Epidermal melanocyte (primary cell): ENCODE data around the gene NEK1.
A peak's percentile ranks its signal among the peaks of the same experiment; 100 is the strongest.

ENCODE experiments used
- DNase-seq: peaks from one replicate; pipeline ENCODE4 v3.0.0; 2011; ENCODE audit warnings: low spot score; ENCODE audit not compliant: insufficient read length

The NEK1 gene

DNA sequence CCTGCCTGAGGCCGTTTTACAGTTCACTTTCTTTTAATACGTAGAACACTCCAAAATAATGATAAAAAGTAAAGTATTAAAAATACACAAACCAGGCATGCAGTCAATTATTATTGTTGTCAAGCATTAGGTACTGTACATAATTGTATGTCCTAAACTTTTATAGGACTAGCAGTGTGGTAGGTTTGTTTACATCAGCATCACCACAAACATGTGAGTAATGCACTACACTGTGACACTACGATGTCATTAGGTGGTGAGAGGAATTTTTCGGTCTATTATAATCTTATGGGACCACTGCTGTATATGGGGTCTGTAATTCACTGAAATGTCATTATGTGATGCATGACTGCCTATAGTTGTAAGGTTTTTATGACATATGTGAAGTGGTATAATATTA is 192.1 kb downstream of the NEK1 start:
- no peak for DNase-seq

DNA sequence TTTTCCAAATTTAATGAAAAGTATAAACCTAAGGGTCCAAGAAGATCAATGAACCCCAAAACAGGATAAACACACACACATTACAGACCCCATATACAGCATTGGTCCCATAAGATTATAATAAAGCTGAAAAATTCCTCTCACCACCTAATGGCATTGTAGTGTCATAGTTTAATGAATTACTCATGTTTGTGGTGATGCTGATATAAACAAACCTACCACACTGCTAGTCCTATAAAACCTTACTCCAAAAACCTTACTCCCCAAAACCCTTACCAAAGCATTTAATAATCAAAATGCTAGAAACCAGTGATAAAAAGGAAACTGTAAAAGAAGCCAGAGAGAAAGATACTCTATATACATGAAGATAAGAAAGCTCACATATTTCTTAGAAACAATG is 193.5 kb downstream of the NEK1 start:
- no peak for DNase-seq

DNA sequence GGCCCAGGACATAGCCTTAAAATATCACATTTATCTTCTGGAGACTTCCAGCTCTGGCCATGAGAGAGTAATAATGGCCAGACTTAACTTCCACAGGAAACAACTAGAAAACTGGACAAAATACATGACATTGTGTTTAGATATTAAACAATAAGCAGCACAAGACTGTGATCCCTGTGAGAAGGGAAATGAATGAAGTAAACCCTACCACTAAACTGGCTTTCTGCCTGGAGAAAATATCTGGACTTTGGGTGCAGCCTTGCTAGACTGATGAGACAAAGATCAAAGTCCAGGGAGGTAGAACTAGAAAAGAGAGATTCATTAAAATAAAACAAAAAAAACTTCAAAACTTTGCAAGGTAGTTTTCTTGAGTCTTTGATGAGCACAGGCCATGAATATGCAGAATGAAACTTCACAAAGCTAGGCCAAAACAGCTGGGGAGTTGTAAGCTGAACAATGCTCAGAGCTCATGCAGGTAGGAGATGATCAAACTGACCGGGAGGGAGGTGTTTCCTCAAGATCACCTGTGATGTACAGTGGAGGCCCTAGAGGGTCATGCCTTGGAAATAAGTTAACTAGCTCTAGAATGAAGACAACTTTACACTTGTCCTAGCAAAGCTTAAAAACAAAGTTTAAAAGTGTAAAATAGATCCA is 194.6 kb downstream of the NEK1 start:
- no peak for DNase-seq

DNA sequence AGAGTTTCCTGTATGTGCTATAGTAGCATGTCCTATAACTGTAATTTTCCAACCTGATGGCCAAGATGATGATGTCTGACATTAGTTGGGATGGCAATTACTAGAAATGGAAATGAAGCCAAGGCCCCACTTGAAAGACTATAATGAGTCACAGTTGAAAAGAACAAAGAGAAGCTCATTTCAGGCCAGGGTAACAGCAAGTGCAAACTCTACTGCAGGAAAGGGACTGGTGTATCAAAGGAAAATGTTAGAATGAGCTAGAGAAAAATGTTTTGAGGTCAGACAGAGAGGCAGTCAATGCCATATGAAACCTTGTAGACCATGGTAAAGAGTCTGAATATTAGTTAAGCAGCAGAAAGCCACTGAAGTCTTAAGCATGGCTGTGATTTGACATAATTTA is 195.4 kb downstream of the NEK1 start:
- DNase-seq = no peak

DNA sequence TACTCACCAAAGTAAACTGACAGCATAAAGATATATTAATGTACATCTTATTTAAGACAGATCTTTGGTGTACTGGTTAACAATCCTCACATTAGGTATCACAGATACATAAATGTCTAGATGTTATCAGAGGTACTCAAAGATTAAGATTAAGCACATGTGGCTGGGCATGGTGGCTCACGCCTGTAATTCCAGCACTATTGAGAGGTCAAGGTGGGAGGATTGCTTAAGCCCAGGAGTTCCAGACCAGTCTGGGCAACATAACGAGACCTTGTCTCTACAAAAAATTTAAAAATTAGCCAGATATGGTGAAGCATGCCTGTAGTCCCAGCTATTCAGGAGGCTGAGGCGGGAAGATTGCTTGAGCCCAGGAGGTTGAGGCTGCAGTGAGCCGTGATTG is 195.9 kb downstream of the NEK1 start:
- no peak for DNase-seq

DNA sequence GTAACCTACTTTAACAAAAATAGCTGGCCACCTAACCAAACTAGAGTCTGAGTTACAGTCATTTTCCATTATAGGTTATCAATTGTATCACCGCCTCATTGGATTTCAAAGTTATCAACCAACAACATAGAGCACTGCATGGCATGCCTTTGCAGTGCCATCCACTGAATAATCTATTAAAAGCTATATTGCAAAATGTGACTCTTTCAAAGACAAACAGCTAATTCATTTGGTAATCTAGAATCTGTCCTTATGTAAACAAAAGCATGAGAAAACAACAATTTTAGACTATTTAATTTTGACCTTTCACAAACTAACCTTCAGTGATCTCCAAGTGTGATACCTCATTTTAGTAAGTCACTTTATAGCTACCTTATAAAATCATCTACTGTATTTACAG is 197.5 kb downstream of the NEK1 start:
- no peak for DNase-seq

DNA sequence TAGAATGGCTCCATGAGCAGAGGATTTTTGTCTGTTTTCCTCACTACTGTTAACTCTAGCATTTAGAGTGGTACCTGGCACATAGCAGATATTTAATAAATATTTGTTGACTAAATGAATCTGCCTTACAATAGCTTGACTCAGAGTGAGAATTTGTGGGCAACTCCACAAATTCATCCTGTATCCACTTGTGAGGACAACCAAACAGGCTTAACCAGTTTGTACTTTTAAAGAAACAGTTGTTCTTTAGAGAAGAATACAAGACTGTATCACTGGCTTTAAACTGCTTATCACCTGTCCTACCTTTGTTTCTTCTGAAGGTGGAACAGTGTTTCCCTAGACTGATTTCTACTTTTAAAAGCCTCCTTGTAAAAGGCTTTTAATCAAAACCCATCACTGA is 200.3 kb downstream of the NEK1 start:
- no peak for DNase-seq

DNA sequence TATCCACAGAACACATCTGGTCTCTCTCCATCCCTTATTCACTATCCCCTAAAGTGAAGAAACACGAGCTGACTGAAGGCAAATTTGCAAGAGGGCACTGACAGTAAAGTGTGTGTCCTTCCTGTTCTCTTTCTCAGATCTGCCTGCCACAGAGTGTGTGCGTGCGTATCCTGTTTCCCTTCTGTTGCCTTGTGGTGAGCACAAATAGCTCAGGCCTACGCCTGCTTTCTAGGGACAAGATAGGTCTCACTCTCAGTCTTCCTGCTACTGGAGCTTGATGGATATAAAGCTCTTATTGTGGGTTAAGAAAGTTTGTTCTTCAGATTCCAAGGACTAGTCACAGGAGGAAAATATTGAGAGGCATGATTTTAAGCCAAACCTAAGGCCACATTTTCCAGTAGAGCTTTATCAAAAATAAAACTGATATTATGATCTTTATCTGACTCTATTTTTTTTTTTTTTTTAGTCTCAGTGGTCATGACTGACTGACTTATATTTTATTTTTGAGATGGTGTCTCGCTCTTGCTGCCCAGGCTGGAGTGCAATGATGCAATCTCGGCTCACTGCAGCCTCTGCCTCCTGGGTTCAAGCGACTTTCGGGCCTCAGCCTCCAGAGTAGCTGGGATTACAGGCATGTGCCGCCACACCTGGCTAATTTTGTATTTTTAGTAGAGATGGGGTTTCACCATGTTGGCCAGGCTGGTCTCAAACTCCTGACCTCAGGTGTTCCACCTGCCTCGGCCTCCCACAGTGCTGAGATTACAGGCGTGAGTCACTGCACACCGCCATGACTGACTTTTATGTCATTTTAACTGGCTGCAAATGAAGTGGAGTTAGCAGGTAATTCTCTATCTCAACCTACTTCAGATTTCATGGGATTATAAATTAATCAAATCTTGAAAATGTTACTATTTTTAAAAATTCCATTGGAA is 201.3 kb downstream of the NEK1 start:
- no peak for DNase-seq

DNA sequence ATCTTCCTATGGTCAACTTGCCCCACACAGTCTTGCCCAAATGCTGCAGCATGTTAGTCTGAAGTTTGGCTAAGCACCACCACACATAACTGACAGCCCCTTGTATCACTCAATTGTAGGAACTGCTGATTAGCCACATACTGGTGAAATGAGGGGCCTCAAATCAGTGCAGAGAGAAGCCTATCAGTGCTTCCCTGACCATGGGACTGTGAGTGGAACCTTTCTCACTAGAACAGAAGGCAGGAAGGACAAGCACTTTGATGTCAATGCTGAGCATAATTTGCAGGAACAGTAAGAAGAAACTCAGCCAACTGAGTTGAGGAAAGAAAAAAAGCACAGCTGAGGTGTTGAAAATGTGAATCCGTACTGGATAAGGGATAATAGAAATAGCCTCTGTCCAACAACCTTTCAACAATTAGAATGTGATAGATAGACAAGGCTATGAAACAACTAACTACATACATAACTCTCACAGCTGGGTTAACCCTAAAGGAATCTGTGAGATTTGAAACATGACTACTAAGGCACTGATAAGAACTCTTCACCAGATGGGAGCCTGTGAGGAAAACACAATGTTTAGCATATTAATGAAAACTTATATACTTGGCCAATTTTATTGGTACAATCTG is 205.1 kb downstream of the NEK1 start:
- no peak for DNase-seq

DNA sequence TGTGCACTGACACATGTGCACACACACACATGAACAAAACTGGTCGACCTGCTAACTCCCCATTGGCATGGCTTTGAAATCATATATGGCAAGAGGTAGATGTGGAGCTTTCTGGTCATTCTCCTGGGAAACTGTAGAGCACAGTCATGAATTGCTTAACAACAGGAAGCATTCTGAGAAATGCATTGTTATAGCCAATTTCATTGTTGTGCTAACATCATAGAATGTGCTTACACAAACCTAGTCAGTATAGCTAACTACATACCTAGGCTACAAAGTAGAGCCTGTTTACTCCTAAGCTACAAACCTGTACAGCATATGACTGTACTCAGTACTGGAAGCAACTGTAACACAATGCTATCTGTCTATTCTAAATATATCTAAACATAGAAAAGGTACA is 207.4 kb downstream of the NEK1 start:
- no peak for DNase-seq

DNA sequence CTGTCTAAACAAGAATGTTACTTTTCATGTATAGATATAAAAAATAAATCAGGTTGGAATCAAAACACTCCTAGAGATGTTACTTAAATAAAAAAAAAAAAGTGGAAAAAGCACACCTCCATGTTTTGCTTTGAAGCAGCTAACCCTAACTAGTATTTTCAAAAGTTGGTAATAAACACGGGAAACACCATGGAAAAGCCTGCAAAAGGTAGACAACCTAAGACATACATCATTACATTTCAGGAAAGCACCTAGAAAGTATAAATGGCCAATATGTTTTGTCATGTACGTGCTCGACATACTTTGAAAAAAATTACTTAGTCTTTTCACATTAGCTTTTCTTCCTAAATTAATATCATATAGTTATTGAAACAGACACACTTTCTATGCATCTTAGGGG is 211.6 kb downstream of the NEK1 start:
- no peak for DNase-seq

DNA sequence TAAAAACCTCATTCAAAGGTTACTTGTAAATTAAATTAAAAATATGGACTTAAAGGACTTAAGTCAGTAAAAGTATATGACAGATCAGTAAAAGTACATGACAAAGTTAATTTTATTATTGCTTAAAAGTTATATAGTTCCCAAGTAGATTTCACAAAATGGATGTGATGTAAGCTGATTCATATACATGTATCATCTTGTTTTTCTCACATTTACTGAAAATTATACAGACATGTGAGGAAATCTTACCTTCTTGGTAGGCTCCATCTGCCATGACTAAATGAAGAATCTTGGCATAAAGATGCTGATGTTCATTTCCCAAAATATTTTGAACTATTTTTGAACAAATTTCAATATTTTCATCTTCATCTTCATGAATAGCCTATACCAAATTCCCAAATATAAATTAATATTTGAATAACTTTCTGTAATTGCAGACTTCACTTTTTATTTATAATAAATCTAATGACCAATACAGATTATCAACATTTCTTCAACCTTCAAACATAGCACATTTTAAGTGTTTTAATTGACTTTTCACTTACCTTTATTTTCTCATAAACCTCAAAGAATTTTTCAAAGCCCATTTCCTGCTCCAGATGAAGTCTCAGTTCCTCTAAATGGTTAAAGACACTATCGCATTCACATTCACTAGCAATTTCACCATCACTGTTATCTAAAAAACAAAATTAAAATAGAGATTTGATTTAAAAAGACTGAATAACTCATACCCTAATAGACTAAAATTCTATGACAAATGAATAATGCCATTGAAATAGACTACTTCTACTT is 212.2 kb downstream of the NEK1 start:
- no peak for DNase-seq

DNA sequence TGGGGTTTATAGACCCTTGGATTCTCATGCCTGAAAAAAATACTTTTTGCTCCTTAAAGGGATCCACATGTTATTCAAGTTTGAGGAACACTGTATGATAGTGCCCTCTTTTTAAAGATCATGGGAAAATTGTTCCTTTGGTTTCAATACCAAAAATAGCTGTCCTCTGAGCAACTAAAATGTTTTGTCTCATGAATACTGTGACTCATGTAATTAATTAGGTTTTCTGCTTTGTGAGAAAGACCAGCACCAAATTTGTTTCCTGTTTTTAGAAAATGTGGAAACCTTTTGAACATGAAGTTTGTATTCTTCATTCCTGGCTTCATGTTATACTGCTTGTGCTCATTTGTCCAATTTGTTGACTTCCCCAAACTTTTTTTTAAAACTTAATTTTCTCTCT is 214.1 kb downstream of the NEK1 start:
- peak; percentile 31 for DNase-seq

DNA sequence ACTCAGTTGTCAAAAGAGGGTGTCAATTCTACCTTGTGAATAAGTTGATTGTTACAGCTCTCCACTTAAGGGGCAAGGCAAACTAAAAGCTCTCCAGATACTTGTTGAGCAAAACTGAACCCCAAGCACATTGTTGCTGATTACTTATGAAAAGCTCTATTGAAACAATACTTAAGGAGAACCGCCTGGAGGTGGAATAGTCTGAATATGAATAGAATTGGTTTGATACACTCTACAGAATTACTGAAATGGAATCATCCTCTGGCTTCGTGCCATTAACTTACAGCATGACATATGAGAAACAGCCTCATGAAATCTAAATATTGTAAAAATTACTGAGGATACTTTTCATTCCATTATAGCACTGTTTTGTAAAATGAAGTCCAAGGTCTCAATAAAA is 214.6 kb downstream of the NEK1 start:
- peak; percentile 36 for DNase-seq

DNA sequence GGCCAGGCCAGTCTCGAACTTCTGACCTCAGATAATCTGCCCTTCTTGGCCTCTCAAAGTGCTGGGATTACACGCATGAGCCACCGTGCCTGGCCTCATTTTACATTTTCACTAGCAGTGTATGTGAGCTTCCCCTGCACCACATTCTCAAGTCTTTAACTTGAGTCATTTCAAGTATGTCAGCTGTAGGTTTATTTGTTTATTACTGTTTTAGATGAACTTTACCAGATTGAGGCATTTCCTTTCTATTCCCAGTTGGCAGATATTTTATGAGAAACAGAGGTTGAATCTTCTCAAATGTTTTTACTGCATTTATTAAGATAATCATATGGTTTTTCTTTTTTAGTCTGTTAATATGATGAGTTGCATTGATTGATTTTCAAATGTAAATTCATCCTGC is 227.0 kb downstream of the NEK1 start:
- no peak for DNase-seq

DNA sequence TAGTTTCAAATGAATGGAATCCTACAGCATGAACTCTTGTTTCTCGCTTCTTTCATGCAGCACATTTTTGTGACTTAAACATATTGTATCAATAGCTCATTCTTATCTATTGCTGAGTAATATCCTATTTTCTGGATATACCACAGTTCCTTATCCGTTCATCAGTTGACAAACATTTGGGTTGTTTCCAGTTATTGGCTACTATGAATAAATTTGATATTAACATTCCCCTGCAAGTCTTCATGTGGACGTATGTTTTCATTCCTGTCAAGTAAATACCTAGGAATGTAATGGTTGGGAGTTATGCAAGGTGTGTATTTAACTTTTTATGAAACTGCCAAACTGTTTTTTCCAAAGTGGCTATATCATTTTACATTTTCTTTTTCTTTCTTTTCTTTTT is 227.6 kb downstream of the NEK1 start:
- DNase-seq = no peak

DNA sequence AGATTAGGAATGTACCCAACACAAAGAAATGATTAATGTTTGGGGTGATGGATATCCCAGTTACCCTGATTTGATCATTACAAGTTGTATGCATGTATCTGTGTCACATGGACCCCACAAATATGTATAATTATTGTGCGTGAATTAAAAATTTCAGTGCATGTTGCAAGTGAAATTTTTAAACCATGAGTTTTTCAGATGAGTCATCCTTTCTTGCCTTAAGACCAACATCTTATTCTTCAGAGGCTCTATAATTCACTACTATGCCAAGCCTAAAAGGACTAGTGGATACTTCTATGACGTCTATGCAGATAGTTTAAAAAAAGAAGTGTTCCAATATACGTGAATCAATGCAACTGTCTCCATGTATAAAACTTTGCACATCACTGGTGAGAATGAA is 228.7 kb downstream of the NEK1 start:
- DNase-seq = peak; percentile 19

DNA sequence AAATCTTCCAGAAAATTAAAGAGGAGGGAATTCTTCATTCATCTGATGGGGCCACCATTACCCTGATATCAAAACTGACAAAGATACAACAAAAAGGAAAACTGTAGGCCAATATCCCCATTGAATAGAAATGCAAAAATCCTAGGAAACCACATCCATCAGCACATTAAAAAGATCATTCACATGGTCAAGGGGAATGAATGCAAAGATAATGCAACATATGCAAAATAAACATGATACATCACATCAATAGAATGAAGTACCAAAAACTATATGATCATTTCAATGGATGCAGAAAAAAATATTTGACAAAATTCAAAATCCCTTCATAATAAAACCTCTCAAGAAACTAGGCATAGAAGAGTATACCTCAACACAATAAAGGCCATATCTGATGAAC is 232.7 kb downstream of the NEK1 start:
- DNase-seq = no peak

DNA sequence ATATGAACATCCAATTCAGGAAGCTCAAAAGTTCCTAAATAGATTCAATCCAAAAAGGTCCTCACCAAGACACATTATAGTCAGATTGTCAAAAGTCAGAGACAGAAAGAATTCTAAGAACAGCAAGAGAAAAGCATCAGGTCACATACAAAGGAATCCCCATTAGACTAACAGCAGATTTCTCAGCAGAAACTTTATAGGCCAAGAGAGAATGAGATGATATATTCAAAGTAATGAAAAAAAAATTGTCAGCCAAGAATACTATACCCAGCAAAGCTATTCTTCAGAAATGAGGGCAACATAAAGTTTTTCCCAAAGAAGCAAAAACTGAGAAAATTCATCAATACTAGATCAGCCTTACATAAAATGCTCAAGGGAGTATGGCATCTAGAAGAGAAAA is 235.0 kb downstream of the NEK1 start:
- no peak for DNase-seq

DNA sequence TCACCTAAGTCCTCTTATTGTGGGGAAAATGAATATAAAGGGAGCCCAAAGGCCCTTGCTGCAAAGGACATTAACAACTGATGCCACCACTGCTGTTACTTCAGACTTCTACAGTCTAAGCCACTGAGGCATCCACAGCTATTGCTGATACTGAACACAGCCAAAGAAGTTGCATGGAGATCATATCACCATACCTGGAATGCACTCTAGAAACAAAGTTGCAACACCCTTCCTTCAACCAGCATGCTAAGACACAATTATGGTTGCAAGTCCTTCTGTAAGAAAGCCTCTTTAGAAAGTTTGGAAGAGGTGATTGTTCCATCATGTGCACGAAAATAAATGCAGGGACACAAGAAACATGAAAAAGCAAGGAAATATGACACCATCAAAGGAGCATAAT is 236.0 kb downstream of the NEK1 start:
- no peak for DNase-seq

DNA sequence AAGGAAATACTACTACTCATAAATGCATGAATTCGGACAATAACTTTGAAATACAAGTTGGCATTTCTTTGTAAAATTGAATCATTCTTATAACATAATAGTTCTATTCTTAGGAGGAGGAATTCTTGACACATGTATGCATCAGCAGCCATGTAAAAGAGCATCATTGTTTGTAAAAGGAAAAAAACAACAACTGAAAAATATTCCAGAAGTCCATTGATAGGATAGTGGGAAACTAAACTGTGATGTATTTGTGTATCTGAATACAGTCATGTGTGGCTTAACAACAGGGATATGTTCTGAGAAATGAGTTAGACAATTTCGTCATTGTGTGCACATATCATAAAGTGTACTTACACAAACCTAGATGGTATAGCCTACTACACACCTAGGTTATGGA is 239.6 kb downstream of the NEK1 start:
- DNase-seq = no peak

DNA sequence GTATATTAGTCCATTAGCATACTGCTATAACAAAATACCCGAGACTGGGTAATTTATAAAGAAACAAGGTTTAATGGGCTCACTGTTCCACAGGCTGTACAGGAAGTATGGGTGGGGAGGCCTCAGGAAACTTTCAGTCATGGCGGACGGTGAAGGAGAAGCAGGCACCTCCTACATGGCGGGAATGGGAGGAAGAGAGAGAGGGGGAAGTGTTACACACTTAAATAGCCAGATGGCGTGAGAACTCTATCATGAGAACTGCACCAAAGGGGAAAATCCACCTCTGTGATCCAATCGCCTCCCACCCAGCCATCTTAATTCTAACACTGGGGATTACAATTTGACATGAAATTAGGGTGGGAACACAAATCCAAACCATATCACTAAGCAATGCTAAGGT is 242.7 kb downstream of the NEK1 start:
- no peak for DNase-seq
